Upper lobe of left lung (tissue), 4 donors: ENCODE measurements around the gene PCBP4.

ENCODE experiments used
- EP300 ChIP-seq, 4 donors: sonication (generic); formaldehyde crosslinking; IDR thresholded peaks; one replicate each; pipeline ENCODE4 v1.5.1; 2017; ENCODE audit warnings: antibody characterized with exemption in 4 of 4, control low read depth in 2 of 4
- POLR2A ChIP-seq, 4 donors: fragments of 450-650 bp; IDR thresholded peaks; one replicate each; pipeline ENCODE4 v1.5.1; 2016 to 2017; ENCODE audit warnings: antibody characterized with exemption in 4 of 4, mild to moderate bottlenecking in 2 of 4
- TF ChIP-seq, protein P1 (sequence below), 6 experiments: fragments of 450-650 bp in 4 of 6; fragments of 200-600 bp in 2 of 6; sonication (generic) in 2 of 6; IDR thresholded peaks; one replicate each; pipeline ENCODE4 v1.5.1; 2016 to 2019; ENCODE audit warnings: antibody characterized with exemption in 6 of 6

DNA sequence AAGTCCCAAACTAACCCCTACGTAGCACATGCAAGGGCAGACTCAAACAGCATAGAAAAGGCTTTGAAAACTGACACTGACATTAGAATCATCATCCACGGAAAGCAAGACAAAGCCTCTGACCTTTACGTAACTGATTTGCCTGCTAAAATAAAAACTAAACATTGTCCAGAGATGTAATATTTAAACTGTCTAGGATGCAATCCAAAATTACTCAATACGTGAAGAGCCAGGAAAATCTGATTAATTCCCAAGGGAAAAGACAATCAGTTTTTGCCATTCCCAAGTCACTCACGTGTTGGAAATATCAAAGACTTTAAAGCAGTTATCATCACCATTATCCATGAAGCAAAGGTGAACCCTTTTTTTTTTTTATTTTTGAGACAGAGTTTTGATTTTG, 50.8 kb downstream of the PCBP4 start:
- TF ChIP-seq, protein P1, sequence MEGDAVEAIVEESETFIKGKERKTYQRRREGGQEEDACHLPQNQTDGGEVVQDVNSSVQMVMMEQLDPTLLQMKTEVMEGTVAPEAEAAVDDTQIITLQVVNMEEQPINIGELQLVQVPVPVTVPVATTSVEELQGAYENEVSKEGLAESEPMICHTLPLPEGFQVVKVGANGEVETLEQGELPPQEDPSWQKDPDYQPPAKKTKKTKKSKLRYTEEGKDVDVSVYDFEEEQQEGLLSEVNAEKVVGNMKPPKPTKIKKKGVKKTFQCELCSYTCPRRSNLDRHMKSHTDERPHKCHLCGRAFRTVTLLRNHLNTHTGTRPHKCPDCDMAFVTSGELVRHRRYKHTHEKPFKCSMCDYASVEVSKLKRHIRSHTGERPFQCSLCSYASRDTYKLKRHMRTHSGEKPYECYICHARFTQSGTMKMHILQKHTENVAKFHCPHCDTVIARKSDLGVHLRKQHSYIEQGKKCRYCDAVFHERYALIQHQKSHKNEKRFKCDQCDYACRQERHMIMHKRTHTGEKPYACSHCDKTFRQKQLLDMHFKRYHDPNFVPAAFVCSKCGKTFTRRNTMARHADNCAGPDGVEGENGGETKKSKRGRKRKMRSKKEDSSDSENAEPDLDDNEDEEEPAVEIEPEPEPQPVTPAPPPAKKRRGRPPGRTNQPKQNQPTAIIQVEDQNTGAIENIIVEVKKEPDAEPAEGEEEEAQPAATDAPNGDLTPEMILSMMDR (IDR thresholded peaks at IDR 0.05), result no peak
- TF ChIP-seq POLR2A (IDR thresholded peaks at IDR 0.05) (no peak), EP300 (IDR thresholded peaks at IDR 0.05) (no peak)
